Endothelial cell of umbilical vein (primary cell): ENCODE measurements around the gene CTH. TPM values are rescaled to one million over a fixed set of nuclear protein-coding genes. Genes with fewer than 3 reads are reported as not detected.

ENCODE experiments used
- BruUV-seq: library from RNA; stranded (reverse); fragments of 400-500 nt; replicated peaks from 2 replicates; lab custom pipeline; 2021; lab: Mats Ljungman, UMichigan
- CTCF ChIA-PET: fragments of 300-600, 350-600 bp; sonication (Branson Sonifier 250); formaldehyde crosslinking; loops from one replicate; lab custom pipeline; 2021; ENCODE audit warnings: antibody characterized with exemption, inconsistent platforms; lab: Charles Lee
- POLR2A ChIA-PET: fragments of 300-600, 350-600 bp; sonication (Branson Sonifier 250); formaldehyde crosslinking; loops from one replicate; lab custom pipeline; 2021; ENCODE audit warnings: antibody characterized with exemption, inconsistent platforms; lab: Charles Lee
- DNase-seq: peaks from one replicate; pipeline ENCODE4 v3.0.0-alpha.2; 2011; ENCODE audit warnings: low read depth, low spot score
- FAIRE-seq: peaks from 2 replicates; lab custom pipeline; 2011; peaks lifted over from hg19 to GRCh38; lab: Jason Lieb, UNC
- H2AFZ ChIP-seq: 2 replicates; pipeline ENCODE4 v1.6.0; 2012; ENCODE audit warnings: low read depth, low read length, control low read depth, inconsistent platforms
- H3K27ac ChIP-seq: 2 replicates; pipeline ENCODE4 v1.5.1; 2011; ENCODE audit warnings: low read depth, mild to moderate bottlenecking, control low read depth, low read length, moderate library complexity; ENCODE audit not compliant: insufficient read depth
- H3K27me3 ChIP-seq, 2 experiments: 2 replicates each; pipeline versions ENCODE4 v1.6.0 to v1.6.1; 2011; ENCODE audit warnings: low read length in 2 of 2, mixed read lengths in 1 of 2; ENCODE audit not compliant: control insufficient read depth in 2 of 2, insufficient read depth in 2 of 2
- H3K36me3 ChIP-seq, 2 experiments: 2 replicates in 1 of 2; 3 replicates in 1 of 2; pipeline ENCODE4 v1.5.1; 2011; ENCODE audit warnings: low read length in 2 of 2, mild to moderate bottlenecking in 1 of 2, moderate library complexity in 1 of 2; ENCODE audit not compliant: control insufficient read depth in 2 of 2, insufficient read depth in 2 of 2; ENCODE audit errors: extremely low read depth in 1 of 2
- H3K4me1 ChIP-seq: 3 replicates; pipeline ENCODE4 v1.5.1; 2011; ENCODE audit warnings: mild to moderate bottlenecking, low read length; ENCODE audit not compliant: control insufficient read depth, insufficient read depth; ENCODE audit errors: extremely low read depth
- H3K4me2 ChIP-seq: 2 replicates; pipeline ENCODE4 v1.6.1; 2011; ENCODE audit warnings: low read length, control low read depth, mixed read lengths; ENCODE audit not compliant: insufficient read depth
- H3K4me3 ChIP-seq, 3 experiments: fragments of 200-600 bp in 1 of 3; sonication (generic), shearing (Covaris generic) in 1 of 3; replicated peaks in 1 of 3; 2 replicates each; pipeline ENCODE4 v1.5.1; 2011 to 2016; ENCODE audit warnings: control low read depth in 3 of 3, low read length in 3 of 3, mild to moderate bottlenecking in 2 of 3, inconsistent platforms in 1 of 3, low read depth in 1 of 3, moderate library complexity in 1 of 3; ENCODE audit not compliant: insufficient read depth in 1 of 3
- H3K79me2 ChIP-seq: 2 replicates; pipeline ENCODE4 v1.6.0; 2012; ENCODE audit warnings: low read length, inconsistent platforms; ENCODE audit not compliant: control insufficient read depth, insufficient read depth
- H3K9ac ChIP-seq: replicated peaks from 2 replicates; pipeline ENCODE3; 2011; ENCODE audit warnings: low read length, control low read depth; ENCODE audit not compliant: insufficient read depth; ENCODE audit errors: extremely low read depth
- H3K9me1 ChIP-seq: replicated peaks from 3 replicates; pipeline ENCODE4 v1.6.0; 2011; ENCODE audit warnings: mild to moderate bottlenecking, low read length; ENCODE audit not compliant: control insufficient read depth, insufficient read depth; ENCODE audit errors: extremely low read depth
- H3K9me3 ChIP-seq: replicated peaks from 2 replicates; pipeline ENCODE4 v1.5.1; 2012; ENCODE audit warnings: low read length, inconsistent platforms; ENCODE audit not compliant: control insufficient read depth, insufficient read depth
- H4K20me1 ChIP-seq: replicated peaks from 2 replicates; pipeline ENCODE3; 2011; ENCODE audit warnings: mild to moderate bottlenecking, low read length; ENCODE audit not compliant: control insufficient read depth, insufficient read depth; ENCODE audit errors: extremely low read depth
- FOS ChIP-seq: IDR thresholded peaks from 2 replicates; pipeline ENCODE4 v1.6.1; 2011; ENCODE audit warnings: mild to moderate bottlenecking, low read length, moderate library complexity, borderline replicate concordance; ENCODE audit not compliant: insufficient read depth
- GATA2 ChIP-seq: IDR thresholded peaks from 2 replicates; pipeline ENCODE4 v1.7.0; 2011; ENCODE audit warnings: low read depth, mild to moderate bottlenecking, moderate library complexity, mixed read lengths, low read length; ENCODE audit not compliant: insufficient read length, insufficient read depth
- JUN ChIP-seq: IDR thresholded peaks from 2 replicates; pipeline ENCODE4 v1.6.1; 2011; ENCODE audit warnings: borderline replicate concordance, low read depth; ENCODE audit not compliant: insufficient read length, insufficient read depth
- MYC ChIP-seq: IDR thresholded peaks from one replicate; pipeline ENCODE4 v1.6.1; 2011; ENCODE audit warnings: mild to moderate bottlenecking, low read depth, low read length
- POLR2AphosphoS5 ChIP-seq: IDR thresholded peaks from 2 replicates; pipeline ENCODE4 v1.6.1; 2012; ENCODE audit warnings: low read depth, mild to moderate bottlenecking, control low read depth, low read length, moderate library complexity; ENCODE audit not compliant: insufficient read depth
- dilution Hi-C: fragments of 300-500 bp; cut with MboI; formaldehyde crosslinking; loops from one replicate; pipeline ENCODE4 v1.15.0; 2019; ENCODE audit warnings: low sequenced_read_pairs; ENCODE audit not compliant: extremely low pct_ligation_motif_present
- intact Hi-C: fragments of 100-400 bp; cut with micrococcal nuclease; formaldehyde crosslinking; loops from one replicate; pipeline ENCODE4 v1.10.0; 2022
- polyA plus RNA-seq, 4 experiments: library from polyadenylated mRNA; depleted of rRNA in 3 of 4; stranded (reverse) in 3 of 4; unstranded in 1 of 4; fragments of >200 nt; gene quantifications; 2 replicates each; pipeline versions ENCODE4 v1.2.1 to v1.2.3, GENCODE V29; 2011 to 2012; ENCODE audit warnings: missing spikeins in 1 of 4
- total RNA-seq: library from RNA; stranded (reverse); gene quantifications from 2 replicates; pipeline ENCODE4 v1.2.3, GENCODE V29; 2021
- TF ChIP-seq, protein P1 (sequence below): IDR thresholded peaks from 2 replicates; pipeline ENCODE4 v1.6.1; 2011; ENCODE audit not compliant: insufficient read depth, insufficient read length

Gene CTH
- total and polyA plus RNA-seq, 2 donors (not counting 3 experiments of a cell fraction or from before 2014, with no cell fraction given), result 1.7 to 2.6 TPM

DNA sequence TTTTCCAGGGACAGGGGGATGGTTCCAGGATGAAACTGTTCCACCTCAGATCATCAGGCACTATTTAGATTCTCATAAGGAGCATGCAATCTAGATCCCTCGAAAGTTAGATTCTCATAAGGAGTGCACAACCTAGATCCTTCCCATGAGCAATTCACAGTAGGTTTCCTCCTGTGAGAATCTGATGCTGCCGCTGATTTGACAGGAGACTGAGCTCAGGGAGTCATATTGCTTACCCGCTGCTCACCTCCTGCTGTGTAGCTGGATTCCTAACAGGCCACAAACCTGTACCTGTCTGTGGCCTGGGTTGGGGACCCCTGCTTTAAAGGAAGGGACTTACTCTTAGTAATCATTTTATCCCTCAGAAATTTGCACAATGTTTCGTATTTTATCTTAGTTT lies 9.3 kb downstream of the CTH start:
- BruUV-seq, result no TSS peak
- no peak for DNase-seq
- Histone ChIP-seq H4K20me1 (no peaks in the 10 kb centered on the region), H3K79me2 (no peaks in the 10 kb centered on the region), H2AFZ (no peak overlapping the region), H3K9ac (no peak overlapping the region), H3K27me3 (no peaks in the 10 kb centered on the region), H3K4me2 (no peak overlapping the region), H3K36me3 (no peaks in the 10 kb centered on the region), H3K9me1 (no peaks in the 10 kb centered on the region), H3K4me1 (no peaks in the 10 kb centered on the region), H3K4me3 (no peak overlapping the region), H3K9me3 (no peaks in the 10 kb centered on the region), H3K27ac (no peak overlapping the region)
- POLR2A ChIA-PET, result interaction anchor here (1.0 kb wide), 1 partner anchor 9 kb away, joined by 4 read pairs; the partner anchor contains the start of gene CTH
- intact Hi-C loops, result no loop called here
- TF ChIP-seq JUN, result no peak
- TF ChIP-seq FOS, result no peak
- TF ChIP-seq GATA2, result no peak
- no peak for TF ChIP-seq POLR2AphosphoS5
- no peak for TF ChIP-seq MYC
- TF ChIP-seq, protein P1, sequence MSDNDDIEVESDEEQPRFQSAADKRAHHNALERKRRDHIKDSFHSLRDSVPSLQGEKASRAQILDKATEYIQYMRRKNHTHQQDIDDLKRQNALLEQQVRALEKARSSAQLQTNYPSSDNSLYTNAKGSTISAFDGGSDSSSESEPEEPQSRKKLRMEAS, result no peak
- CTCF ChIA-PET, result no interaction called here
- FAIRE-seq, result no peak
- dilution Hi-C loops, result no loop called here
